Panc1 (cell line): Measurements from ENCODE around the gene RAMP2.

Source experiments
- POLR2AphosphoS5 ChIP-seq: IDR thresholded peaks from 2 replicates; pipeline ENCODE4 v1.6.1; 2012; ENCODE audit warnings: mild to moderate bottlenecking, low read depth, low read length, moderate library complexity
- SIN3A ChIP-seq: IDR thresholded peaks from 2 replicates; pipeline ENCODE4 v1.6.1; 2012; ENCODE audit warnings: low read depth, mild to moderate bottlenecking, low read length, moderate library complexity, borderline replicate concordance; ENCODE audit not compliant: insufficient read depth
- TCF7L2 ChIP-seq: IDR thresholded peaks from 2 replicates; pipeline ENCODE4 v1.6.1; 2011; ENCODE audit warnings: mild to moderate bottlenecking, low read depth, low read length, inconsistent platforms
- TF ChIP-seq, protein P1 (sequence below): fragments of 450-650 bp; IDR thresholded peaks from 2 replicates; pipeline ENCODE4 v1.5.1; 2017; ENCODE audit warnings: mild to moderate bottlenecking
- TF ChIP-seq, protein P2 (sequence below), 2 experiments: IDR thresholded peaks; 2 replicates each; pipeline ENCODE4 v1.6.1; 2011 to 2012; ENCODE audit warnings: low read depth in 2 of 2, control low read depth in 1 of 2, low read length in 1 of 2, mild to moderate bottlenecking in 1 of 2, moderate library complexity in 1 of 2; ENCODE audit not compliant: insufficient read depth in 1 of 2

DNA sequence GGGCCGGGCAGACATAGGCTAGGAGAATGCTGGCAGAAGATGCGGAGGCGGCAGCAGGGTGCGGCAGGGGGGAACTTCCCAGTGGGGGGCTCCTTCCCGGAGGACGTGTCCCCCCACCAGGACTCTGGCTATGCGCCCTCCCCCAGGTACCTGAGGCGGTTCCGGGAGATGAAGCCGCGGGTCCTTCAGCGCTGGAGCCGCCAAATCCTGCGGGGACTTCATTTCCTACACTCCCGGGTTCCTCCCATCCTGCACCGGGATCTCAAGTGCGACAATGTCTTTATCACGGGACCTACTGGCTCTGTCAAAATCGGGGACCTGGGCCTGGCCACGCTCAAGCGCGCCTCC is 22.7 kb downstream of the RAMP2 start:
- TF ChIP-seq, protein P1, sequence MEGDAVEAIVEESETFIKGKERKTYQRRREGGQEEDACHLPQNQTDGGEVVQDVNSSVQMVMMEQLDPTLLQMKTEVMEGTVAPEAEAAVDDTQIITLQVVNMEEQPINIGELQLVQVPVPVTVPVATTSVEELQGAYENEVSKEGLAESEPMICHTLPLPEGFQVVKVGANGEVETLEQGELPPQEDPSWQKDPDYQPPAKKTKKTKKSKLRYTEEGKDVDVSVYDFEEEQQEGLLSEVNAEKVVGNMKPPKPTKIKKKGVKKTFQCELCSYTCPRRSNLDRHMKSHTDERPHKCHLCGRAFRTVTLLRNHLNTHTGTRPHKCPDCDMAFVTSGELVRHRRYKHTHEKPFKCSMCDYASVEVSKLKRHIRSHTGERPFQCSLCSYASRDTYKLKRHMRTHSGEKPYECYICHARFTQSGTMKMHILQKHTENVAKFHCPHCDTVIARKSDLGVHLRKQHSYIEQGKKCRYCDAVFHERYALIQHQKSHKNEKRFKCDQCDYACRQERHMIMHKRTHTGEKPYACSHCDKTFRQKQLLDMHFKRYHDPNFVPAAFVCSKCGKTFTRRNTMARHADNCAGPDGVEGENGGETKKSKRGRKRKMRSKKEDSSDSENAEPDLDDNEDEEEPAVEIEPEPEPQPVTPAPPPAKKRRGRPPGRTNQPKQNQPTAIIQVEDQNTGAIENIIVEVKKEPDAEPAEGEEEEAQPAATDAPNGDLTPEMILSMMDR: no peak
- TF ChIP-seq TCF7L2: no peak
- no peak for TF ChIP-seq SIN3A
- no peak for TF ChIP-seq POLR2AphosphoS5
- TF ChIP-seq, protein P2, sequence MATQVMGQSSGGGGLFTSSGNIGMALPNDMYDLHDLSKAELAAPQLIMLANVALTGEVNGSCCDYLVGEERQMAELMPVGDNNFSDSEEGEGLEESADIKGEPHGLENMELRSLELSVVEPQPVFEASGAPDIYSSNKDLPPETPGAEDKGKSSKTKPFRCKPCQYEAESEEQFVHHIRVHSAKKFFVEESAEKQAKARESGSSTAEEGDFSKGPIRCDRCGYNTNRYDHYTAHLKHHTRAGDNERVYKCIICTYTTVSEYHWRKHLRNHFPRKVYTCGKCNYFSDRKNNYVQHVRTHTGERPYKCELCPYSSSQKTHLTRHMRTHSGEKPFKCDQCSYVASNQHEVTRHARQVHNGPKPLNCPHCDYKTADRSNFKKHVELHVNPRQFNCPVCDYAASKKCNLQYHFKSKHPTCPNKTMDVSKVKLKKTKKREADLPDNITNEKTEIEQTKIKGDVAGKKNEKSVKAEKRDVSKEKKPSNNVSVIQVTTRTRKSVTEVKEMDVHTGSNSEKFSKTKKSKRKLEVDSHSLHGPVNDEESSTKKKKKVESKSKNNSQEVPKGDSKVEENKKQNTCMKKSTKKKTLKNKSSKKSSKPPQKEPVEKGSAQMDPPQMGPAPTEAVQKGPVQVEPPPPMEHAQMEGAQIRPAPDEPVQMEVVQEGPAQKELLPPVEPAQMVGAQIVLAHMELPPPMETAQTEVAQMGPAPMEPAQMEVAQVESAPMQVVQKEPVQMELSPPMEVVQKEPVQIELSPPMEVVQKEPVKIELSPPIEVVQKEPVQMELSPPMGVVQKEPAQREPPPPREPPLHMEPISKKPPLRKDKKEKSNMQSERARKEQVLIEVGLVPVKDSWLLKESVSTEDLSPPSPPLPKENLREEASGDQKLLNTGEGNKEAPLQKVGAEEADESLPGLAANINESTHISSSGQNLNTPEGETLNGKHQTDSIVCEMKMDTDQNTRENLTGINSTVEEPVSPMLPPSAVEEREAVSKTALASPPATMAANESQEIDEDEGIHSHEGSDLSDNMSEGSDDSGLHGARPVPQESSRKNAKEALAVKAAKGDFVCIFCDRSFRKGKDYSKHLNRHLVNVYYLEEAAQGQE (IDR thresholded peaks at IDR 0.05; ENCODE audit: insufficient read depth in 1 of 2, low read depth in 2 of 2, low read length in 1 of 2): no peak
